Panc1 (cell line): ENCODE data around the gene PKD1L1. TPM values are rescaled to one million over a fixed set of nuclear protein-coding genes. Genes with fewer than 3 reads are reported as not detected.
"Not testable (repeated sequence)": the region's sequence is repeated elsewhere in the genome, so short reads cannot be mapped to it uniquely, and the experiment has no call there.

Experiments used
- ATAC-seq: fragments of 200-7000 bp; cut with Tn5 transposase; 2 replicates; pipeline ENCODE4 v1.9.1; 2020; ENCODE audit warnings: mild to moderate bottlenecking, moderate library complexity
- BruUV-seq: library from RNA; stranded (reverse); fragments of 400-500 nt; replicated peaks from 2 replicates; lab custom pipeline; 2021; lab: Mats Ljungman, UMichigan
- CTCF ChIA-PET: fragments of 300-600 bp; sonication (Branson Sonifier 250); formaldehyde crosslinking; loops from one replicate; lab custom pipeline; 2022; ENCODE audit warnings: antibody characterized with exemption; lab: Charles Lee
- POLR2A ChIA-PET: fragments of 300-600 bp; sonication (Branson Sonifier 250); formaldehyde crosslinking; loops from one replicate; lab custom pipeline; 2022; ENCODE audit warnings: antibody characterized with exemption; lab: Charles Lee
- DNase-seq: peaks from one replicate; pipeline ENCODE4 v3.0.0-alpha.2; 2010; ENCODE audit warnings: low read depth, low spot score
- H3K27ac ChIP-seq: 2 replicates; pipeline ENCODE4 v1.5.1; 2011; ENCODE audit warnings: mild to moderate bottlenecking, low read length, inconsistent platforms
- H3K27me3 ChIP-seq: fragments of 200-500 bp; sonication (Bioruptor generic); 2 replicates; pipeline ENCODE4 v1.6.0; 2014; ENCODE audit warnings: low read length, inconsistent platforms; ENCODE audit not compliant: control insufficient read depth, insufficient read depth
- H3K36me3 ChIP-seq: fragments of 200-500 bp; sonication (Bioruptor generic); 2 replicates; pipeline ENCODE4 v1.5.1; 2014; ENCODE audit warnings: inconsistent platforms, mild to moderate bottlenecking, low read length, moderate library complexity; ENCODE audit not compliant: control insufficient read depth, insufficient read depth
- H3K4me1 ChIP-seq: 2 replicates; pipeline ENCODE4 v1.5.1; 2011; ENCODE audit warnings: inconsistent platforms, mild to moderate bottlenecking, low read length, moderate library complexity; ENCODE audit not compliant: control insufficient read depth, insufficient read depth
- H3K4me3 ChIP-seq, 2 experiments: 2 replicates each; pipeline ENCODE4 v1.5.1; 2011 to 2012; ENCODE audit warnings: low read depth in 2 of 2, low read length in 2 of 2, mild to moderate bottlenecking in 2 of 2, inconsistent platforms in 1 of 2, moderate library complexity in 1 of 2
- H3K9me3 ChIP-seq: fragments of 200-500 bp; sonication (Bioruptor generic); 2 replicates; pipeline ENCODE4 v1.5.1; 2014; ENCODE audit warnings: low read depth, mild to moderate bottlenecking, inconsistent platforms, low read length, moderate library complexity; ENCODE audit not compliant: control insufficient read depth, insufficient read depth
- CTCF ChIP-seq: fragments of 450-650 bp; IDR thresholded peaks from 2 replicates; pipeline ENCODE4 v1.5.1; 2017; ENCODE audit warnings: mild to moderate bottlenecking
- POLR2AphosphoS5 ChIP-seq: IDR thresholded peaks from 2 replicates; pipeline ENCODE4 v1.6.1; 2012; ENCODE audit warnings: mild to moderate bottlenecking, low read depth, low read length, moderate library complexity
- SIN3A ChIP-seq: IDR thresholded peaks from 2 replicates; pipeline ENCODE4 v1.6.1; 2012; ENCODE audit warnings: low read depth, mild to moderate bottlenecking, low read length, moderate library complexity, borderline replicate concordance; ENCODE audit not compliant: insufficient read depth
- TCF7L2 ChIP-seq: IDR thresholded peaks from 2 replicates; pipeline ENCODE4 v1.6.1; 2011; ENCODE audit warnings: mild to moderate bottlenecking, low read depth, low read length, inconsistent platforms
- in situ Hi-C: cut with HindIII; loops from 2 replicates; pipeline ENCODE4 v1.10.0; 2016; ENCODE audit warnings: low sequenced_read_pairs, low pct_unique_long_range_greater_than_20kb
- intact Hi-C: fragments of 100-400 bp; cut with micrococcal nuclease; formaldehyde crosslinking; loops from one replicate; pipeline ENCODE4 v1.10.0; 2022; ENCODE audit not compliant: unreplicated experiment
- total RNA-seq: library from RNA; stranded (reverse); gene quantifications from one replicate; pipeline ENCODE4 v1.2.1, GENCODE V29; 2021; ENCODE audit not compliant: unreplicated experiment
- TF ChIP-seq, protein P1 (sequence below), 2 experiments: IDR thresholded peaks; 2 replicates each; pipeline ENCODE4 v1.6.1; 2011 to 2012; ENCODE audit warnings: low read depth in 2 of 2, control low read depth in 1 of 2, low read length in 1 of 2, mild to moderate bottlenecking in 1 of 2, moderate library complexity in 1 of 2; ENCODE audit not compliant: insufficient read depth in 1 of 2

Gene PKD1L1
- total RNA-seq, 1 experiment from 2014 or later, result 2.2 TPM

DNA sequence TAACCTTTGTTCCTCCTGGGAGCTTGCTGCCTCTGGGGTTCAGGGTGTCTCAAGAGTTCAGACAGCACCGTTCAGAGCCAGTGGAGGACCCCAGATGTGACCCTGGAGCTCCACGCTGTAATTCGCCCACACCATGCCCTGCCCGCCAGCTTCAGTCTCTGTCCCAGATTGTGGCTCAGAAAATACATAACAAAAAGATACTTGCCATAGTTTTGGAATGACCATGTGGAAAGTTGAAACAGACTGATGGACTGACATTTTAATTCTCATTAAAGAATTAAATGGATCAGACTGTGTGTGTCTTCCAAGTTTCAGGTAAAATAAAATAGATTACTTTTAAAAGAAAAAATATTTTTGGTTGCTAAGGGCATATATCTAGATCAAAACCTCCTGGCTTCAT lies 191.6 kb downstream of the PKD1L1 start:
- peak overlapping the region; percentile 100 for H3K27ac ChIP-seq
- no peaks in the 10 kb centered on the region for H3K27me3 ChIP-seq
- no peaks in the 10 kb centered on the region for H3K36me3 ChIP-seq
- TF ChIP-seq, protein P1, sequence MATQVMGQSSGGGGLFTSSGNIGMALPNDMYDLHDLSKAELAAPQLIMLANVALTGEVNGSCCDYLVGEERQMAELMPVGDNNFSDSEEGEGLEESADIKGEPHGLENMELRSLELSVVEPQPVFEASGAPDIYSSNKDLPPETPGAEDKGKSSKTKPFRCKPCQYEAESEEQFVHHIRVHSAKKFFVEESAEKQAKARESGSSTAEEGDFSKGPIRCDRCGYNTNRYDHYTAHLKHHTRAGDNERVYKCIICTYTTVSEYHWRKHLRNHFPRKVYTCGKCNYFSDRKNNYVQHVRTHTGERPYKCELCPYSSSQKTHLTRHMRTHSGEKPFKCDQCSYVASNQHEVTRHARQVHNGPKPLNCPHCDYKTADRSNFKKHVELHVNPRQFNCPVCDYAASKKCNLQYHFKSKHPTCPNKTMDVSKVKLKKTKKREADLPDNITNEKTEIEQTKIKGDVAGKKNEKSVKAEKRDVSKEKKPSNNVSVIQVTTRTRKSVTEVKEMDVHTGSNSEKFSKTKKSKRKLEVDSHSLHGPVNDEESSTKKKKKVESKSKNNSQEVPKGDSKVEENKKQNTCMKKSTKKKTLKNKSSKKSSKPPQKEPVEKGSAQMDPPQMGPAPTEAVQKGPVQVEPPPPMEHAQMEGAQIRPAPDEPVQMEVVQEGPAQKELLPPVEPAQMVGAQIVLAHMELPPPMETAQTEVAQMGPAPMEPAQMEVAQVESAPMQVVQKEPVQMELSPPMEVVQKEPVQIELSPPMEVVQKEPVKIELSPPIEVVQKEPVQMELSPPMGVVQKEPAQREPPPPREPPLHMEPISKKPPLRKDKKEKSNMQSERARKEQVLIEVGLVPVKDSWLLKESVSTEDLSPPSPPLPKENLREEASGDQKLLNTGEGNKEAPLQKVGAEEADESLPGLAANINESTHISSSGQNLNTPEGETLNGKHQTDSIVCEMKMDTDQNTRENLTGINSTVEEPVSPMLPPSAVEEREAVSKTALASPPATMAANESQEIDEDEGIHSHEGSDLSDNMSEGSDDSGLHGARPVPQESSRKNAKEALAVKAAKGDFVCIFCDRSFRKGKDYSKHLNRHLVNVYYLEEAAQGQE (IDR thresholded peaks at IDR 0.05; ENCODE audit: insufficient read depth in 1 of 2, low read depth in 2 of 2, low read length in 1 of 2), result no peak
- TF ChIP-seq TCF7L2 (no peak), SIN3A (no peak)
- intact Hi-C loops, result no loop called here
- ATAC-seq (no peak), DNase-seq (no peak)
- H3K9me3 ChIP-seq, result no peaks in the 10 kb centered on the region
- BruUV-seq, result no TSS peak
- CTCF ChIA-PET, result no interaction called here
- in situ Hi-C loops, result no loop called here
- POLR2A ChIA-PET, result no interaction called here
- no peak overlapping the region for H3K4me3 ChIP-seq
- peaks cover 15% of the 10 kb centered on the region for H3K4me1 ChIP-seq

- intact Hi-C loops, result no loop called here
- ChIA-PET POLR2A (no interaction called here), CTCF (no interaction called here)
- no peak for TF ChIP-seq POLR2AphosphoS5
- TF ChIP-seq, protein P1 (IDR thresholded peaks at IDR 0.05; ENCODE audit: insufficient read depth in 1 of 2, low read depth in 2 of 2, low read length in 1 of 2), result no peak
- TF ChIP-seq CTCF, result no peak
- no peak for TF ChIP-seq TCF7L2
- no peak for TF ChIP-seq SIN3A
- ATAC-seq (no peak), DNase-seq (no peak)
- Histone ChIP-seq H3K27me3 (no peaks in the 10 kb centered on the region), H3K36me3 (no peaks in the 10 kb centered on the region), H3K27ac (peak overlapping the region; percentile 87), H3K4me3 (no peak overlapping the region), H3K4me1 (peaks cover 15% of the 10 kb centered on the region), H3K9me3 (no peaks in the 10 kb centered on the region)
- BruUV-seq, result no TSS peak
- in situ Hi-C loops, result no loop called here
Measured at GRCh38 chr7:47755248-47755647, 193.0 kb downstream of the PKD1L1 start.

DNA sequence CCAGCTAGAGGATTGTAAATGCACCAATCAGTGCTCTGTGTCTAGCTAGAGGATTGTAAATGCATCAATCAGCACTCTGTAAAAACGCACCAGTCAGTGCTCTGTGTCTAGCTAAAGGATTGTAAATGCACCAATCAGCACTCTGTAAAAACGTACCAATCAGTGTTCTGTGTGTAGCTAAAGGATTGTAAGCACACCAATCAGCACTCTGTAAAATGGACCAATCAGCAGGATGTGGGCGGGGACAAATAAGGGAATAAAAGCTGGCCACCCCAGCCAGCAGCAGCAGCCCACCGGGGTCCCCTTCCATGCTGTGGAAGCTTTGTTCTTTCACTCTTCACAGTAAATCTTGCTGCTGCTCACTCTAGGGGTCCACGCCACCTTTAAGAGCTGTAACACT lies 196.5 kb downstream of the PKD1L1 start:
- H3K27me3 ChIP-seq, POLR2A ChIA-PET, in situ Hi-C loops, ATAC-seq, H3K4me1 ChIP-seq, BruUV-seq, DNase-seq, H3K4me3 ChIP-seq, intact Hi-C loops, H3K36me3 ChIP-seq, H3K9me3 ChIP-seq: not testable (repeated sequence)
- peak overlapping the region; percentile 87 for H3K27ac ChIP-seq
- CTCF ChIA-PET, result interaction anchor here (0.5 kb wide), 1 partner anchor 187 kb away, joined by 3 read pairs; no protein-coding TSS in a partner anchor
